ENCODE measurements around the gene NF1.
"Not testable (repeated sequence)": the region's sequence is repeated elsewhere in the genome, so short reads cannot be mapped to it uniquely, and the experiment has no call there.

NF1 gene, protein sequence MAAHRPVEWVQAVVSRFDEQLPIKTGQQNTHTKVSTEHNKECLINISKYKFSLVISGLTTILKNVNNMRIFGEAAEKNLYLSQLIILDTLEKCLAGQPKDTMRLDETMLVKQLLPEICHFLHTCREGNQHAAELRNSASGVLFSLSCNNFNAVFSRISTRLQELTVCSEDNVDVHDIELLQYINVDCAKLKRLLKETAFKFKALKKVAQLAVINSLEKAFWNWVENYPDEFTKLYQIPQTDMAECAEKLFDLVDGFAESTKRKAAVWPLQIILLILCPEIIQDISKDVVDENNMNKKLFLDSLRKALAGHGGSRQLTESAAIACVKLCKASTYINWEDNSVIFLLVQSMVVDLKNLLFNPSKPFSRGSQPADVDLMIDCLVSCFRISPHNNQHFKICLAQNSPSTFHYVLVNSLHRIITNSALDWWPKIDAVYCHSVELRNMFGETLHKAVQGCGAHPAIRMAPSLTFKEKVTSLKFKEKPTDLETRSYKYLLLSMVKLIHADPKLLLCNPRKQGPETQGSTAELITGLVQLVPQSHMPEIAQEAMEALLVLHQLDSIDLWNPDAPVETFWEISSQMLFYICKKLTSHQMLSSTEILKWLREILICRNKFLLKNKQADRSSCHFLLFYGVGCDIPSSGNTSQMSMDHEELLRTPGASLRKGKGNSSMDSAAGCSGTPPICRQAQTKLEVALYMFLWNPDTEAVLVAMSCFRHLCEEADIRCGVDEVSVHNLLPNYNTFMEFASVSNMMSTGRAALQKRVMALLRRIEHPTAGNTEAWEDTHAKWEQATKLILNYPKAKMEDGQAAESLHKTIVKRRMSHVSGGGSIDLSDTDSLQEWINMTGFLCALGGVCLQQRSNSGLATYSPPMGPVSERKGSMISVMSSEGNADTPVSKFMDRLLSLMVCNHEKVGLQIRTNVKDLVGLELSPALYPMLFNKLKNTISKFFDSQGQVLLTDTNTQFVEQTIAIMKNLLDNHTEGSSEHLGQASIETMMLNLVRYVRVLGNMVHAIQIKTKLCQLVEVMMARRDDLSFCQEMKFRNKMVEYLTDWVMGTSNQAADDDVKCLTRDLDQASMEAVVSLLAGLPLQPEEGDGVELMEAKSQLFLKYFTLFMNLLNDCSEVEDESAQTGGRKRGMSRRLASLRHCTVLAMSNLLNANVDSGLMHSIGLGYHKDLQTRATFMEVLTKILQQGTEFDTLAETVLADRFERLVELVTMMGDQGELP (N-terminal part only)

DNA sequence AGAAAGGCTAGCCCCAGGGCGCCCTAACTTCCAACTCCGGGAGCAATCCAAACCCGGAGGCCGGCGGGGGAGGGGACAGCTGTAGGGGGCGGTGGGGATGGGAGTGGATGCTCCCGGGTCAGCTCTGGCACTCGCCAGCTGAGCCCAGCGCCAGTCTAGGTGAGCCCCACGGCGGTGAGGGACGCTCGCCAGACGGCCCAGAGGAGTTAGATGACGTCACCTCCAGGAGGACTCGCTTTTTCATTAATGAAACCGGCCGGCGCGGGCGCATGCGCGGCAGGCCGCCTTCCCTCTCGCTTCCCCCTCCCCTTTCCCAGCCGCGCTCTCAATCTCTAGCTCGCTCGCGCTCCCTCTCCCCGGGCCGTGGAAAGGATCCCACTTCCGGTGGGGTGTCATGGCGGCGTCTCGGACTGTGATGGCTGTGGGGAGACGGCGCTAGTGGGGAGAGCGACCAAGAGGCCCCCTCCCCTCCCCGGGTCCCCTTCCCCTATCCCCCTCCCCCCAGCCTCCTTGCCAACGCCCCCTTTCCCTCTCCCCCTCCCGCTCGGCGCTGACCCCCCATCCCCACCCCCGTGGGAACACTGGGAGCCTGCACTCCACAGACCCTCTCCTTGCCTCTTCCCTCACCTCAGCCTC lies at the start of gene NF1:
TSS of gene NF1 (plus strand) at position 378 of the 636 bp plus-strand sequence. CDS start 333 bp downstream, outside the sequence.
- FAIRE-seq (peak; percentile 94), DNase-seq (ENCODE audit: low spot score) (peak; percentile 99)

DNA sequence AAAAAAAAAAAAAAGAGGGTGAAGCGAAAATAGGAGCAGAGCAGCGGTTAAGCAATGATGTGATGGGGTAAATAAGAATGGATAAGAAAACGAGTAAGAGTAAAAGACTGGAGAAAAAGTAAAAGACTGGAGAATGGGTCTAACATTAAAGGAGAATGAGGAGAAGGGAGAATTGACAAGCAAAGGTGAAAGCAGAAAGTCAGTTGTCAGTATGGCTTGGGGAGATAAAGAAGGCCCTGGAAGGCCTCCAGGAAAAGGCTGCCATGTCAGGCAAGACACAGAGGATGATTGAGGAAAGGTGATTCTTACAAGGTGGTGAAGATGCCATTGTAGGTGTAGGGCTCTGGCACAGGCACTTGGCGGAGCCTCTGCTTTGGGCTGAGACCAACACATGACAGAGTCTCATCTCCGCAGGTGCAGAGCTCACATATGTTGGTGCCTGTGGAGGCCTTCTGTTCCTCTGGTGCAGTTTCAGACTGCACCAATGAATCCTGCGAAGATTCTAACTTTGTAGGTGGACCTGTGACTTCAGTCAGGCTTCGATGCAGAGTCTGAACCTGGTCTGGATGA lies 47.8 kb upstream of the NF1 start:
- DNase-seq (ENCODE audit: low spot score); FAIRE-seq: not testable (repeated sequence)

DNA sequence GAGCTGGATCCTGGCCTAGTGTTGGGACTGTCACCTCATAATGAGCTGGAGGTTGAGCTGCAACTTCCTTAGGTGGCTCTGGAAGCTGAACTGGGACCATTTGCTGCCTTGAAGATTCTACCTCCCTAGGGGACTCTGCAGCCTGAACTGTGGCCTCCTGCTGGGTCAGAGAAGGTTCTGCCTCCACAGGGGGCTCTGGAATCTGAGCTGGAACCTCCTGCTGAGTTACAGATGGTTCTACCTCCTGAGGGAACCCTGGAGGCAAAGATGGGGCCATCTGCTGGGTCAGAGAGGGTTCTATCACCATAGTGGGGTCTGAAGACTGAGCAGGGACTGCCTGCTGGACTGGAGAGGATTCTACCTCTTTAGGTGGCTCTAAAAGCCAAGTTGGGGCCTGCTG lies 46.6 kb upstream of the NF1 start:
- no peak for FAIRE-seq
- DNase-seq (ENCODE audit: low spot score), result no peak

DNA sequence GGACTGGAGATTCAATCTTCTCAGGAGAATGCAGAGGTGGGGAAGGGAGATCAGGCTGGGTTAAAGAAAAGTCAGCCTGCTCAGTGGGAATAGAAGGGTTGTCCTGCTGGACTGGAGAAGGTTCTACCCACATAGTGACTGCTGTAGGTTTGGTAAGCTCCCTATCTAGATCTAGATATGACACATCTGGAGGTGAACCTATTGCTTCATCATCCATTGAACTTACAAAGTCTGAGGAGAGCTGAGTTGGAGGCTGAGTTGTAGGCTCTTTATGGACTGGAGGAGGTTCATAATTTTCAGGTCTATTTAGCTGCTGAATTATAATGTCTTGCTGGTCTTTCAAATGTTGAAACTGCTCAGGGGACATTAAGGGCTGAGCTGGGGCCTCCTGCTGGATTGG lies 46.0 kb upstream of the NF1 start:
- DNase-seq (ENCODE audit: low spot score) (no peak), FAIRE-seq (no peak)

DNA sequence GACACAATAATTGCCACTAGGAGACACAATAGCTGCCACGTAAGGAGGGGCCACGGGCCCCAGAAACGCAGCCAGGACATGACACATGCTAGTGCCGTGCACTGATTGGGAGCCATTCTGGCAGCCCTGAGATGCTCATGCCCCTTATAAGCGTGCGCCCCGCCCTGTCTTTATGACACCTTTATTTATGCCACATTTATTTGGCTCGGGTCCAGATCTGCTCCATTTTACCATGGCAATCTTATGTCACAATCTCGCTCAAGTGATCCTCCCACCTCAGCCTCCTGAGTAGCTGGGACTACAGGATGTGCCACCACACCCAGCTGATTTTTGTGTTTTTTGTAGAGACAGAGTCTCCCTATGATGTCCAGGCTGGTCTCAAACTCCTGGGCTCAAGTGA lies 43.8 kb upstream of the NF1 start:
- FAIRE-seq (no peak), DNase-seq (ENCODE audit: low spot score) (no peak)

DNA sequence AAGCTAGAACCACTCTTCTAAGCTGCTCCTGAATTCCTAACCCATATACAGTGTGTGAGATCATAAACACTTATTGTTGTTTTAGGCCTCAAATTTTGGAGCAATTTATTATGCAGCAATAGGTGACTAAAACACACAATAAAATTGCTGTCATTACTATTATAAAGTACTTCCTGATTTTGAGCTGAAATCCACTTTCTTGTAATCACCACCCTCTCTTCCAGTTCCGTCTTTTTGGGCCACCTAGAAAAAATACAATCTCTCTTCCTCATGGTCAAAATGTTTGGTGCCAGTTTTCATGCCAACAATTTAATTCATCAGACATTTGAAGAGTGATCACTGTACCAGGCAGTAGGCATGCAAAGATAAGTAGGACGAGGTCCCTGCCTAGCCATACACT lies 43.3 kb upstream of the NF1 start:
- no peak for FAIRE-seq
- no peak for DNase-seq (ENCODE audit: low spot score)

DNA sequence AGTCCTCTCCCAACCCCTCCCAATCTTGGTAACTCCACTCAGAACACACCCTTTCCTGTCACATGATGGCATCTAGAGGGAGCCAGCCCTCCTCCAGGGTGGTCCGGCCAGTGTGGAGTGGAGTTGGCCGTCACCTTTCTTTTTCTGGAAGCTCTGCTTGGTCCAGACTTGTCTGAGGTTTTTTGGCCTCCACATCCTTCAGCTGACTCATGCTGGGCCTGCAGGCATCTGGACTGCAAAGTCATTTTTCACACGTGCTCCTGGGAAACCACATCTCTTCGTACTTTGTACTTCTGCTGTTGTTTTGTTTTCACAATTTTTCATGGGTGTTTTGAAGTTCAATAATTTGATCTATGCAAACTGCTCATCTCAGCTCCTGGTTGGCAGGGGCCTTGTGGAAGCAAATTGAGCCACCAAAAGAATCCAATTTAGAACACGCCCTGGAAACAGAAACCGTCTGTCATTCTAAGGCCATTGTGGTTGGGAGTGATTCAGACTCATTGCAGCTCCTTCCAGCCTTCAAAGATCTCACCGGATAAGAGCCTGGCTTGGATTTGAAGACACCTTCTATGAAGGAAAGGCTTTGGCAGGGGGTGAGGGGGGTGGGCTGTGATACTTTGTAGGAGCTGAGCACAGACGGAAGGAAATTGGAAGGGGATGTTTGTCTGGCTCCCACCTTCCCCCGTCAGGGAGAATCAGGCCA lies 42.4 kb upstream of the NF1 start:
- DNase-seq (ENCODE audit: low spot score) (peak; percentile 90), FAIRE-seq (peak; percentile 65)

DNA sequence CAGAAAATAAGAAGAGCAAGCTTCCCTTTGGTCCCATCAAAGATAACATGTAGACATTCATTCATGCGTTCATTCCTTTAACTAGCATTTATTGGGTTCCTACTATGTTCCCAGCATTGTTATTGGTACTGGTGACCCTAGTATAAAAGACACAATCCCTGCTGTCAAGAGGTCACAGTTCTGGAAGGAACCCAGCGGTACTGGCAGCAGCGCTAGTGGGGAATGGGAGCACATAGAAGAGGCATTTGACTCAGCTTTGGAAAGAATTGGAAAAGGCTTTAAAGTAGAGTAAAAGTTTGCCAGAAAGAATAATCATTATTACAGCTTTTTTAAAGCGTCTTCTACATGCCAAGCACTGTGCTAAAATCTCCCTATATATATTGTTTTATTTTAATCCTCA lies 41.7 kb upstream of the NF1 start:
- no peak for DNase-seq (ENCODE audit: low spot score)
- peak; percentile 13 for FAIRE-seq

DNA sequence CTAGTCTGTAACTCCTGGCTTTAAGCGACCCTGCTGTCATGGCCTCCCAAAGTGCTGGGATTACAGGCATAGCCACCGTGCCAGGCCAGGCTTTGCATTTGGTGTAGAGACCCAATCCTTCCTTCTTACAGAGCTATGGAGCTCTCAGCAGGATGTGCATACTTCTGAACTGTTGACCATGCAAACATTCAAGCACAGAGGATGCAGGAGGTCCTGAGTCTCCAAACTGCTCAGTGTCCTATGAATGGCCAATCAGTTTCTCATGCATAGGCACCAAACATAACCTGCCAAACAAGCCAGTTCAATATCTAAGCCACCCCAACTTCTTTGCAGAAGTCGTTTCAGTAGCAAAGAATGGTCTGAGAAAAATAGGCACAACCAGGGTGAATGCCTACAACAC lies 40.0 kb upstream of the NF1 start:
- no peak for FAIRE-seq
- DNase-seq (ENCODE audit: low spot score), result no peak

DNA sequence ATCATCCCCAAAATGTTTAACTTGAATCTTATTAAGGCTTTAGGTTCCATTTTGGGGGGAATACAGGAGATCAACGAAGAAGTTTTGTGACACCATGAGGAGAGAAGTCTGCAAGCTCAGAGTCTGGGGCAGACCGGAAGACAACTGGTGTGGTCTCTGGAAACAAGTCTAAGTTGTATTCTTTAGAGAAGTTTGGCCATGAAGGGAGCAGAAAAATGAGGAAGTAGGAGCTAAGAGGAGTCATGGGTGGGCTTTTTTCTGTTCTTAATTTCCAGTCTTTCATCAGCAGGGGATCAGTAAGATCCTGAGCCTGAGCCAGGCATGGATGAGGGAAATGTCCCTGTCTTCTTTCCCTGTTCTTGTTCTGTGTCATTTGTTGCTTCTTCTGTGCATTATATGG lies 35.8 kb upstream of the NF1 start:
- FAIRE-seq, result no peak

DNA sequence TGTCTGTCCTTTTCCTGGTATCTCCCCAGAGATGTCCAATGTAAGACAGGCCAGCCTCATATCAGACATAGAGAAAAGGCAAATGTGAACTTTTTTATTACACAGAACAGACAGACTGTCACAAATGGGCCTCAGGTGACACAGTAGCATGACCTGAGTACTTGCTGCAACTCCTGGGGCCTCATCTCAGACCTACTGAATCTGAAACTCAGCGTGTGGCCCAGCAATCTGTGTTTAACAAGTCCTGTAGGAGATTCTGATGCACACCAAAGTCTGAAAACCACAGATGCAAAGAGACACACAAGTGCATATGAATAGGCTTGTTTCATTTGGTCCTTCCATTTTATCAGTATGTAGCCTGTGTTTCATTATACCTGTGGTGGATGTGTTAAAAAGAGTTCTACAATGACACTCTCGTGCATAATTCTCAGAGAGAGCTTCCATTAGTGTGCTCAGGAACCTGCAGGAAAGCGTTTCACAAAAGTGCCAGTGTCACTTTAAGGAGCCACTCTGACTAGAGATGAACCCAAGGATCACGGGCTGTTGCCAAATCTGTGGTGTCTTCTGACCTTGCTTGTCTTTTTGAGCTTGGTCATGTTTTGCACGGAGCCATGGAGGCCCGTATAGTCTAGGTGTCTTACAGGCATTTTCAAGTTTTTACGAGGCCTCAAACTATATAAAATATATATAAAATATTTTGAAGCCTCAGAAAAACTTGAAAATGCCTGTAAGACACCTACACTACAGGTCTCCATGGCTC lies 33.8 kb upstream of the NF1 start:
- FAIRE-seq (no peak), DNase-seq (ENCODE audit: low spot score) (no peak)

More for the DNA sequence above, 35.8 kb upstream of the NF1 start:
- DNase-seq (ENCODE audit: low spot score), result no peak

DNA sequence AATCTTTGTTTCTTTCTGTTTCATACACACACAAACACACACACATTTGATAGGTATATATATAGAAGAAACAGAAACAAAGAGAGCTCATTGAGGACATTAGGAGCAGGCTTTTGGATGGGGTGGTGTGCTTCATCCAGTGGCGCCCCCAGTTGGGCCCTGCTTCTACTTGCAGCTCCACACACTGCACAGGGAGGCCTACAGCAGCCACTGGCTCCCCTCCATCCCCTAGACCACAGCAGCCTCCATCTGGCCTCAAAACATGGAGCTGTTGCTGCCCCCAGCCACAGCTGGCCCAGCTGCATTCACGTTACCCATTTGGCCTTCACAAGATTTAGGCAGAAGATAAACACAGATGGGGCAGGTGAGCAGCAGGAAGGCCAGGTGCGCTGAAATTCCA lies 33.1 kb upstream of the NF1 start:
- DNase-seq (ENCODE audit: low spot score) (no peak), FAIRE-seq (no peak)

DNA sequence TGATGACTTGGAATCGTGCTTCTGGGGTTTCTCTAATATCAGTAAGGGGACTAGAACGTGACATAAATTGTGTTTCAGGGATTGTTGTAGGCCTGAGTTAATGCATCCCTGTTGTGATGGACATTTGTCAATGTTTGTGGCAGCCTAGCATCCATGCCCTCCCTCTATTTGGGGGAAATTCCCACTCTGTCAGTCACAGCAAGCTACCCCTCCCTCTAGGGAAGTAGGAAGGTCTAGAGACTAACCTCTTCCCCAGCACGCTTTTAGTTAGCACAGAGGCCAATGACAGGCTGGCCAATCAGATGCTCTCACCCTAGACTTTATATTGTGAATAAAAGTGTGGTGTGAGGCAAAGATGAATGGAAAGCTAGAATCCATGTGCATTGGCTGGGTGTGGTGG lies 32.4 kb upstream of the NF1 start:
- no peak for FAIRE-seq
- DNase-seq (ENCODE audit: low spot score), result no peak

DNA sequence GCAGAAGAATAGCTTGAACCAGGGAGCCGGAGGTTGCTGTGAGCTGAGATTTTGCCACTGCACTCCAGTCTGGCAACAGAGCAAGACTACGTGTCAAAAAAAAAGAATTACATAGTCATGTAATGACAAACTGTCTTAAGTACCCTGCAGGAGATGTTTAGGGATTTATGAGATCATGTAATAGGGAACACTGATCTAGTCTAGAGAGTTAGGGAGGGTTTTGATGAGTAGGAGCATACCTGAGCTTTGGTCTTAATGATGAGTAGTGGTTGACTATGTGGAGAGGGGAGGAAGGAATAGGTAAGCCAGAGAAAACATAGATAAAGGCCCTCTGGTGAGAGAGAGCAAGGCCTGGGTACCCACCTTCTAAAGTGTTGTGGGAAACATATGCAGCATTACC lies 30.1 kb upstream of the NF1 start:
- no peak for FAIRE-seq
- DNase-seq (ENCODE audit: low spot score), result no peak

DNA sequence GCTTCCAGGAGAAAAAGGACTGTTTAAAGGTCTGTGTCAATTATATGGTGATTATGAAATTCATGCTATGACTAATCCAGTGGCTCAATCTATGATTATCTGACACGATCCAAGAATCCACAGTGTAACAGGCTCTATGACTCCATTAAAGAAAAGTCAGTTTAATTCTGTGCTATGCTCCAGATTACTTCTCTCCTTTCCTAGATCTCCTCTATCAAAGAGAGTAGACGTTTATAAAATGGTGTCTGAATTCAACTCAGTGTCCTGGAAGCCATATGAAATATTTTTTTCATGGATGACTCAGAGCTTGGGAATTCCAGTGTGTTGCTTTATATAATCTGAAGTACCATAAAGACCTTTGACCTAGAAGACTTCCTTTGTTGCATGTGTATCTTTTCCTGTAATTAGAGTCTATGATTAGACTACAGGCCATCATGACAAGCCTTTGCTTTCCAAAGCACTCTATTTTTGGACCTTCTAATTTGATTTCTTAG lies 27.0 kb upstream of the NF1 start:
- DNase-seq (ENCODE audit: low spot score), result peak; percentile 68
- FAIRE-seq, result no peak

DNA sequence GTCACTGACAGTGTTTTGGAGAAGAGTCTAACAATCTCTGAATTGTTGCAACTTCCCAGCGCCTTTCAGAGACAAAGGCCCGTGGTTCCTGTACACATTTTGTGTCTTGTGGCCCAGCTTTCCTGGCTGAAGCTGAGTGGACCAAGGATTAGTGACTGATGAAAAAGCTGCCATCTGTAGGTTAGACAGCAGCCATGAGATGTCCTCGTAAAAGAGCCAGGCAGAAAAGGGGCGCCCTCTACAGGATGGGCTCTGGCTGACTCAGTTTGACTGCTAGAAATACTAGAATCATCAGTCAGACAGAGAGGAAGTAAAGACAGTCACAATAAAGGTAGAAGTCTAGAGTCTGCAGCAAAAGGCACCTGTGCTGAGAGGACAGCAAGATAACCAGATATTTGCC lies 26.5 kb upstream of the NF1 start:
- DNase-seq (ENCODE audit: low spot score) (peak; percentile 38), FAIRE-seq (no peak)

DNA sequence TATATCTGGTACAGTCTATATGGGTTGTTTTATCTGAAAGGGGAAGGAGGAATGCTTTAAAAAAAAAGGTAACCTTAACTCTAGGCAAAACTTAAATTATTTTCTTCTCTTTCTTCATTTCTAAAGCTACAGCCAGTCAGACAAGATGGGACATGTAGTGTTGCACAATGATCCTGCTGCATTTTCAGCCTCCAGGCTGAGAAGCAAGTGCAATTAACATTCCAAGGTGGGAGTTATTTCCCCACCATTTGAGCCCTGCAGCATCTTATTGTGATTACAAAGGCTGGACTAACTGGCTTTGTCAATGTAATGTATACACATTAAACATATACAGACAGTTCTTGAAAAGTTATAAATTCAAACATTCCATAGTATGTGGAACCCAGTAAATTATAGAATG lies 22.6 kb upstream of the NF1 start:
- no peak for DNase-seq (ENCODE audit: low spot score)
- FAIRE-seq, result no peak

DNA sequence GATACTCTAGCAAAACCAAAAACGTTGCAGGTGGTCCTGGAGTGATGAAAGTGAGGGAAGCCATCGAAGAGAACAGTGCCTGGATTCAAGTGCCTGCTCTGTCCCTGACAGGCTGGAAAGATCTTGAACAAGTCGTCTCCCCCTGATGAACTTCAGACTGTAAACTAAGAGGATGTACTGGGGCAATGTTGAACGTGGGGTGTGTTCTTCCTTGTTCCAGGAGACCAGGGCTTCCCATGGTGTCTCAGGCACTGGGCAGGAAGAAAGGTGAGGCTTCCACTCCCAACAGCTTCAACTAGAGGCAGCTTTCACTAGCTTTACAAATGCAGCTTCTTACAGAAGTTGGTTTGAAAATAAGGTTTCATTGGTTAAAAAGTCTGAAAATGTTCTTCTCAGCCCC lies 21.4 kb upstream of the NF1 start:
- no peak for DNase-seq (ENCODE audit: low spot score)
- FAIRE-seq, result no peak

DNA sequence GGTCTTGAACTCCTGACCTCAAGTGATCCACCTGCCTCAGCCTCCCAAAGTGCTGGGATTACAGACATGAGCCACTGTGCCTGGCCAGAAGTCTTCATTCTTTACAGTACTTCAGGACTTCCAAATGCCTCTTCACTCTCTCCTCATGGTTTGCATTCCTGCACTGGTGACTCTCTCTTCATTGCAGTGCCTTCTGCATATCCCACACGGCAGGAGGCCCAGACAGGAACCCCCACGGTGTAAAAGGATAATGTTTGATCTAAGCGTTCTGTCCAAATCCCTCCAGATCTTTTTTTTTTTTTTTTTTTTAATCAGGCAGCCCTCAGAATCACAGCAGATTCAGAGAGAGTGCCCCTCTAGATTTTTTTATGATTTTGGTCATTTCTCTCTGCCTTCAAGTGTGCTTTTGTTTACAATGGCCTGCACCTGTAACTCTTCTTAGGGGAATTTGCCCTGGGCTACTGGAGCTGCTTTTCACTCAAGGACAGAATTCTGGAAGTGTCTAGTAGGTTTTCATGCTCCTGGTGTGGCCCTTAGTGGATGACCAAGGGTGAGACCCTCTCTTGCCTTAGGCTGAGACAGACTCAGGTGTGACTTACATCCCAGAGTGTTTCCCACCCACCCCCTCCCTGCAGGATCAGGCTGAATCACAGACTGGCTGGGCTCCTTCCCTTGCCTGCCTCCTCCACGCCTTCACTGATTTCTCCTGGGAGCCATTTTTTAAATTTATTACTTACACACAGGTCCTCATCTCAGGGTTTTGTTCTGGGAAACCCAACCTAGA lies 19.8 kb upstream of the NF1 start:
- FAIRE-seq (no peak), DNase-seq (ENCODE audit: low spot score) (no peak)

Measured in urothelium cell line (cell line).